Ishikawa (cell line): Measurements from ENCODE around the gene SOBP.
A peak's percentile ranks its signal among the peaks of the same experiment; 100 is the strongest.

Source experiments
- CEBPB ChIP-seq: IDR thresholded peaks from 2 replicates; pipeline ENCODE4 v1.6.1; 2012
- CREB1 ChIP-seq: IDR thresholded peaks from 2 replicates; pipeline ENCODE4 v1.6.1; 2012; ENCODE audit warnings: low read depth
- EGR1 ChIP-seq: IDR thresholded peaks from 2 replicates; pipeline ENCODE4 v1.6.1; 2012
- EP300 ChIP-seq: IDR thresholded peaks from 2 replicates; pipeline ENCODE4 v1.6.1; 2012; ENCODE audit warnings: borderline replicate concordance
- FOXM1 ChIP-seq: IDR thresholded peaks from 2 replicates; pipeline ENCODE4 v1.6.1; 2012; ENCODE audit warnings: low read depth, borderline replicate concordance
- MAX ChIP-seq: IDR thresholded peaks from 2 replicates; pipeline ENCODE4 v1.6.1; 2012
- NFIC ChIP-seq: IDR thresholded peaks from 2 replicates; pipeline ENCODE4 v1.6.1; 2012
- RAD21 ChIP-seq: IDR thresholded peaks from 2 replicates; pipeline ENCODE4 v1.6.1; 2012; ENCODE audit warnings: low read depth
- REST ChIP-seq: IDR thresholded peaks from 2 replicates; pipeline ENCODE4 v1.6.1; 2012; ENCODE audit warnings: low read depth, mild to moderate bottlenecking
- TAF1 ChIP-seq: IDR thresholded peaks from 2 replicates; pipeline ENCODE4 v1.6.1; 2012; ENCODE audit warnings: low read depth, mild to moderate bottlenecking
- TCF12 ChIP-seq: IDR thresholded peaks from 2 replicates; pipeline ENCODE4 v1.6.1; 2012; ENCODE audit warnings: low read depth
- TEAD4 ChIP-seq: IDR thresholded peaks from 2 replicates; pipeline ENCODE4 v1.6.1; 2012
- USF1 ChIP-seq: IDR thresholded peaks from 2 replicates; pipeline ENCODE4 v1.6.1; 2012
- YY1 ChIP-seq: IDR thresholded peaks from 2 replicates; pipeline ENCODE4 v1.6.1; 2012; ENCODE audit warnings: low read depth
- ZBTB7A ChIP-seq: IDR thresholded peaks from 2 replicates; pipeline ENCODE4 v1.6.1; 2012; ENCODE audit warnings: low read depth

The SOBP gene

GRCh38 chr6:107550241-107550840 is 60.4 kb downstream of the SOBP start:
- no peak for TF ChIP-seq RAD21
- TF ChIP-seq CREB1: no peak
- TF ChIP-seq TCF12: no peak
- TF ChIP-seq NFIC: no peak
- TF ChIP-seq YY1: no peak
- no peak for TF ChIP-seq EGR1
- TF ChIP-seq CEBPB: no peak
- no peak for TF ChIP-seq USF1
- no peak for TF ChIP-seq MAX
- no peak for TF ChIP-seq TAF1
- TF ChIP-seq REST: no peak
- no peak for TF ChIP-seq EP300
- no peak for TF ChIP-seq FOXM1
- no peak for TF ChIP-seq ZBTB7A
- TF ChIP-seq TEAD4: no peak

GRCh38 chr6:107550906-107551305 is 61.0 kb downstream of the SOBP start:
- TF ChIP-seq TCF12 (no peak), FOXM1 (no peak), USF1 (no peak), ZBTB7A (no peak), EGR1 (no peak), CEBPB (no peak)

- TF ChIP-seq NFIC (no peak), FOXM1 (no peak), TAF1 (no peak)
Observed at GRCh38 chr6:107554326-107554725, 64.4 kb downstream of the SOBP start.

- TF ChIP-seq RAD21 (no peak), CEBPB (peak; percentile 32; the same call in 1 of the 2 replicates), EGR1 (no peak)
Observed at GRCh38 chr6:107554918-107555317, 65.0 kb downstream of the SOBP start.

- TF ChIP-seq RAD21: no peak
- no peak for TF ChIP-seq FOXM1
- no peak for TF ChIP-seq CEBPB
- no peak for TF ChIP-seq MAX
- TF ChIP-seq YY1: no peak
- no peak for TF ChIP-seq ZBTB7A
- TF ChIP-seq TCF12: no peak
- TF ChIP-seq CREB1: no peak
- TF ChIP-seq REST: no peak
- TF ChIP-seq TEAD4: no peak
- no peak for TF ChIP-seq TAF1
- no peak for TF ChIP-seq NFIC
- TF ChIP-seq EP300: no peak
- no peak for TF ChIP-seq USF1
- no peak for TF ChIP-seq EGR1
Observed at GRCh38 chr6:107555449-107555848, 65.5 kb downstream of the SOBP start.

- TF ChIP-seq RAD21 (no peak), YY1 (no peak), FOXM1 (no peak), ZBTB7A (no peak), NFIC (no peak), EP300 (no peak)
Observed at GRCh38 chr6:107556082-107556481, 66.2 kb downstream of the SOBP start.
